Panc1 (cell line): ENCODE measurements around the gene PIEZO1. TPM values are rescaled to one million over a fixed set of nuclear protein-coding genes. Genes with fewer than 3 reads are reported as not detected.
A peak's percentile ranks its signal among the peaks of the same experiment; 100 is the strongest.

Experiments
- ATAC-seq: fragments of 200-7000 bp; cut with Tn5 transposase; 2 replicates; pipeline ENCODE4 v1.9.1; 2020; ENCODE audit warnings: mild to moderate bottlenecking, moderate library complexity
- BruUV-seq: library from RNA; stranded (reverse); fragments of 400-500 nt; replicated peaks from 2 replicates; lab custom pipeline; 2021; lab: Mats Ljungman, UMichigan
- CTCF ChIA-PET: fragments of 300-600 bp; sonication (Branson Sonifier 250); formaldehyde crosslinking; loops from one replicate; lab custom pipeline; 2022; ENCODE audit warnings: antibody characterized with exemption; lab: Charles Lee
- POLR2A ChIA-PET: fragments of 300-600 bp; sonication (Branson Sonifier 250); formaldehyde crosslinking; loops from one replicate; lab custom pipeline; 2022; ENCODE audit warnings: antibody characterized with exemption; lab: Charles Lee
- DNase-seq: peaks from one replicate; pipeline ENCODE4 v3.0.0-alpha.2; 2010; ENCODE audit warnings: low read depth, low spot score
- H3K27ac ChIP-seq: 2 replicates; pipeline ENCODE4 v1.5.1; 2011; ENCODE audit warnings: mild to moderate bottlenecking, low read length, inconsistent platforms
- H3K27me3 ChIP-seq: fragments of 200-500 bp; sonication (Bioruptor generic); 2 replicates; pipeline ENCODE4 v1.6.0; 2014; ENCODE audit warnings: low read length, inconsistent platforms; ENCODE audit not compliant: control insufficient read depth, insufficient read depth
- H3K36me3 ChIP-seq: fragments of 200-500 bp; sonication (Bioruptor generic); 2 replicates; pipeline ENCODE4 v1.5.1; 2014; ENCODE audit warnings: inconsistent platforms, mild to moderate bottlenecking, low read length, moderate library complexity; ENCODE audit not compliant: control insufficient read depth, insufficient read depth
- H3K4me1 ChIP-seq: 2 replicates; pipeline ENCODE4 v1.5.1; 2011; ENCODE audit warnings: inconsistent platforms, mild to moderate bottlenecking, low read length, moderate library complexity; ENCODE audit not compliant: control insufficient read depth, insufficient read depth
- H3K4me3 ChIP-seq, 2 experiments: 2 replicates each; pipeline ENCODE4 v1.5.1; 2011 to 2012; ENCODE audit warnings: low read depth in 2 of 2, low read length in 2 of 2, mild to moderate bottlenecking in 2 of 2, inconsistent platforms in 1 of 2, moderate library complexity in 1 of 2
- H3K9me3 ChIP-seq: fragments of 200-500 bp; sonication (Bioruptor generic); 2 replicates; pipeline ENCODE4 v1.5.1; 2014; ENCODE audit warnings: low read depth, mild to moderate bottlenecking, inconsistent platforms, low read length, moderate library complexity; ENCODE audit not compliant: control insufficient read depth, insufficient read depth
- CTCF ChIP-seq: fragments of 450-650 bp; IDR thresholded peaks from 2 replicates; pipeline ENCODE4 v1.5.1; 2017; ENCODE audit warnings: mild to moderate bottlenecking
- POLR2AphosphoS5 ChIP-seq: IDR thresholded peaks from 2 replicates; pipeline ENCODE4 v1.6.1; 2012; ENCODE audit warnings: mild to moderate bottlenecking, low read depth, low read length, moderate library complexity
- REST ChIP-seq, 2 experiments: IDR thresholded peaks; 2 replicates each; pipeline ENCODE4 v1.6.1; 2011 to 2012; ENCODE audit warnings: low read depth in 2 of 2, control low read depth in 1 of 2, low read length in 1 of 2, mild to moderate bottlenecking in 1 of 2, moderate library complexity in 1 of 2; ENCODE audit not compliant: insufficient read depth in 1 of 2
- SIN3A ChIP-seq: IDR thresholded peaks from 2 replicates; pipeline ENCODE4 v1.6.1; 2012; ENCODE audit warnings: low read depth, mild to moderate bottlenecking, low read length, moderate library complexity, borderline replicate concordance; ENCODE audit not compliant: insufficient read depth
- TCF7L2 ChIP-seq: IDR thresholded peaks from 2 replicates; pipeline ENCODE4 v1.6.1; 2011; ENCODE audit warnings: mild to moderate bottlenecking, low read depth, low read length, inconsistent platforms
- in situ Hi-C: cut with HindIII; loops from 2 replicates; pipeline ENCODE4 v1.10.0; 2016; ENCODE audit warnings: low sequenced_read_pairs, low pct_unique_long_range_greater_than_20kb
- intact Hi-C: fragments of 100-400 bp; cut with micrococcal nuclease; formaldehyde crosslinking; loops from one replicate; pipeline ENCODE4 v1.10.0; 2022; ENCODE audit not compliant: unreplicated experiment
- total RNA-seq: library from RNA; stranded (reverse); gene quantifications from one replicate; pipeline ENCODE4 v1.2.1, GENCODE V29; 2021; ENCODE audit not compliant: unreplicated experiment

Gene PIEZO1
- total RNA-seq, 1 experiment from 2014 or later = 175 TPM

GRCh38 chr16:88759245-88759975 is 25.6 kb downstream of the PIEZO1 start:
- ChIA-PET POLR2A (interaction anchor here (0.6 kb wide), 1 partner anchor 10 kb away, joined by 5 read pairs; no protein-coding TSS in a partner anchor), CTCF (interaction anchor here (0.5 to 1.4 kb wide), 2 partner anchors 26 to 28 kb away, joined by 3 to 4 read pairs; partner anchors contain the start of gene PIEZO1)
- Histone ChIP-seq H3K36me3 (no peaks in the 10 kb centered on the region), H3K9me3 (no peaks in the 10 kb centered on the region), H3K27ac (peak overlapping the region; percentile 71), H3K27me3 (no peaks in the 10 kb centered on the region), H3K4me3 (no peak overlapping the region), H3K4me1 (peaks cover 80% of the 10 kb centered on the region)
- BruUV-seq = no TSS peak
- in situ Hi-C loops (no loop called here), intact Hi-C loops (no loop called here)
- TF ChIP-seq SIN3A (no peak), CTCF (no peak), TCF7L2 (no peak), POLR2AphosphoS5 (no peak), REST (IDR thresholded peaks at IDR 0.05; ENCODE audit: insufficient read depth in 1 of 2, low read depth in 2 of 2, low read length in 1 of 2) (no peak)
- DNase-seq (no peak), ATAC-seq (no peak)

- in situ Hi-C loops = no loop called here
- Histone ChIP-seq H3K27me3 (no peaks in the 10 kb centered on the region), H3K36me3 (no peaks in the 10 kb centered on the region), H3K9me3 (no peaks in the 10 kb centered on the region), H3K4me1 (peaks cover 79% of the 10 kb centered on the region), H3K4me3 (no peak overlapping the region), H3K27ac (peak overlapping the region; percentile 71)
- TF ChIP-seq SIN3A = no peak
- no peak for TF ChIP-seq REST (IDR thresholded peaks at IDR 0.05; ENCODE audit: insufficient read depth in 1 of 2, low read depth in 2 of 2, low read length in 1 of 2)
- TF ChIP-seq TCF7L2 = no peak
- no peak for TF ChIP-seq CTCF
- TF ChIP-seq POLR2AphosphoS5 = no peak
- intact Hi-C loops = no loop called here
- ChIA-PET POLR2A (interaction anchor here (0.6 kb wide), 1 partner anchor 10 kb away, joined by 5 read pairs; no protein-coding TSS in a partner anchor), CTCF (interaction anchor here (0.5 to 1.4 kb wide), 2 partner anchors 26 to 28 kb away, joined by 3 to 4 read pairs; partner anchors contain the start of gene PIEZO1)
- BruUV-seq = no TSS peak
- ATAC-seq = no peak
- no peak for DNase-seq
Observed at GRCh38 chr16:88758944-88759244, 26.1 kb downstream of the PIEZO1 start.
